Measurements from ENCODE around the gene LHB.

LHB gene

DNA sequence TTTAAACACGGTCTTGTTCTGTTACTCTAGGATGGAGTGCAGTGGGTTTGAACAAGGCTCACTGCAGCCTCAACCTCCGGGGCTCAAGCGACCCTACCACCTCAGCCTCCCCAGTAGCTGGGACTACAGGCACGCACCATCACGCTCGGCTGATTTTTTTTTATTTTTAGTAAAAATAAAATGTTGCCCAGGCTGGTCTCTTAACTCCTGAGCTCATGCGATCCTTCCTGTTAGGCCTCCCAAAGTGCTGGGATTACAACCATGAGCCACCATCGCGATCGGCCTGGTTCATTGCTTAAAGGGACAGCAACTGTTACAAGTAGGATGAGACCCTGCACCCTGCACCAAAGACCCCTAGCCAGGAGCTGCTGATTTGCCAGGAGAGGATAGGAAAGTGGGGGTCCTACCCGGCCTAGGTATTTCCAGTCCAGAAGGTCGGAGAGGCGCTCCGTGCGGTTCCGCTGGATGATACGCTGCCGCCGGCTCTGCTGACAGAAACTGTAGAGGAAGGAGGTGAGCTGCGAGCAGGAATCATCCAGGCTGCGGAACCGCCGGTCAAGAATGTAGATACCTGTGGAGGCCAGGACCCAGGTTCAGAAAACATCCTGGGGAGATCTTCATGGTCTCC lies 46.6 kb downstream of the LHB start:
- TF ChIP-seq, protein P1, sequence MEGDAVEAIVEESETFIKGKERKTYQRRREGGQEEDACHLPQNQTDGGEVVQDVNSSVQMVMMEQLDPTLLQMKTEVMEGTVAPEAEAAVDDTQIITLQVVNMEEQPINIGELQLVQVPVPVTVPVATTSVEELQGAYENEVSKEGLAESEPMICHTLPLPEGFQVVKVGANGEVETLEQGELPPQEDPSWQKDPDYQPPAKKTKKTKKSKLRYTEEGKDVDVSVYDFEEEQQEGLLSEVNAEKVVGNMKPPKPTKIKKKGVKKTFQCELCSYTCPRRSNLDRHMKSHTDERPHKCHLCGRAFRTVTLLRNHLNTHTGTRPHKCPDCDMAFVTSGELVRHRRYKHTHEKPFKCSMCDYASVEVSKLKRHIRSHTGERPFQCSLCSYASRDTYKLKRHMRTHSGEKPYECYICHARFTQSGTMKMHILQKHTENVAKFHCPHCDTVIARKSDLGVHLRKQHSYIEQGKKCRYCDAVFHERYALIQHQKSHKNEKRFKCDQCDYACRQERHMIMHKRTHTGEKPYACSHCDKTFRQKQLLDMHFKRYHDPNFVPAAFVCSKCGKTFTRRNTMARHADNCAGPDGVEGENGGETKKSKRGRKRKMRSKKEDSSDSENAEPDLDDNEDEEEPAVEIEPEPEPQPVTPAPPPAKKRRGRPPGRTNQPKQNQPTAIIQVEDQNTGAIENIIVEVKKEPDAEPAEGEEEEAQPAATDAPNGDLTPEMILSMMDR (IDR thresholded peaks at IDR 0.05), result no peak

DNA sequence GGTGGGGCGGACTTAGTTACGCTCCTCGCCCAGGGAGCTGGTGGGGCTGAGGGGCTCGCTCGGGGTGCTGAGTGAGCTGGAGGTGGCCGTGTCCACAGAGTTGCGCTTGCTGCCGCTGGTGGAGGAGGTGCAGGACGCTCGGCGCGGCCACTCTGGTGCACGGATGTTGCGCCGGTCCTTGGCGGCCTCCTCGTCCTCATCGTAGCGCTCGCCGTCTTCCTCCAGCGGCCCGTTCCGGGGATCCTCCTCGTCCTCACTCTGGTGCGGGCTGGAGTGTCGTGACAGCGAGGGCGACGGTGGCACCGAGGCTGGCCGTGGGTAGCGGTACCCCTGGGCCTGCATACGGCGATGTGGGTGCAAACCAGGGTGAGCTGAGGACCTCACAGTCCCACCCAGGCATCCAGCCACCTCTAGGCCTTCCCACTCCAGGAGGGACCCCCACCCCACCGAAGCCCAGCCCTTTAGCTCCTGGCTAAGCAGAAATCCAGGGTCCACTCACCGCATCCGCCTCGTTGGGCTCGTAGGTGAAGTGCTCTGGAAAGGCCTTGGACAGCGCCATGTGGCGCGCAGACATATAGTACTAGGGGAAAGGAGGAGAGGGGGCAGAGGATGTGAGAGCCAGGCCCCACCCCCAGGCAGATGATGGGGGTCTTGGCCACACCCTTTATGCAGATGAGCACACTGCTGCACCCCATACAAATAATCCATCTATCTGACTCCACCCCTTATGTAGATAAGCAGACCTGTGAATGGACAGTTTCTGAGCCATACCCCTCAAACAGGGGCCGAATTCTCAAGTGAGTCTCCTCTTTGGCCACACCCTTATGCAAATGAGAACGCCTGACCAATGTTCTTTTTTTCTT lies 47.4 kb downstream of the LHB start:
- TF ChIP-seq, protein P1 (IDR thresholded peaks at IDR 0.05), result no peak

DNA sequence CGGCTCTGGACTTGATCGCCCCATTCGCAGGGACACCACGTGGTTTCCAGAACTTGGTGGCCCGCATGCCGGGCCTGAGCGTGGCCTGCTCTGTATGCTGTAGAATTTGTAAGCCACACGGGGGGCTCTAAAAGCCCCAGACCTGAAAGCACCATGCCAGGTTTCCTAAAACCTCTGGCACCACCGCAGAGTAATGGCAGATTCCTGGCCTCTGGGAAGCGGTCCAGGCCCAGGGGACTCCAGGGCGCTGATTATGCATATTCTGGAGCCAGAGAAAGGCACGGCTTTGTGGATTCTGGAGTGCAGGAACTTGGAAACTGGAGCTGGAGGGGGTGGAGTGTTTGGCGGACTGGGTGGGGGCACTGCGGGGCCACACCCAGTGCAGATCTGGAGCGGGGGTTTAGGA lies 48.1 kb downstream of the LHB start:
- TF ChIP-seq, protein P1 (IDR thresholded peaks at IDR 0.05), result no peak

DNA sequence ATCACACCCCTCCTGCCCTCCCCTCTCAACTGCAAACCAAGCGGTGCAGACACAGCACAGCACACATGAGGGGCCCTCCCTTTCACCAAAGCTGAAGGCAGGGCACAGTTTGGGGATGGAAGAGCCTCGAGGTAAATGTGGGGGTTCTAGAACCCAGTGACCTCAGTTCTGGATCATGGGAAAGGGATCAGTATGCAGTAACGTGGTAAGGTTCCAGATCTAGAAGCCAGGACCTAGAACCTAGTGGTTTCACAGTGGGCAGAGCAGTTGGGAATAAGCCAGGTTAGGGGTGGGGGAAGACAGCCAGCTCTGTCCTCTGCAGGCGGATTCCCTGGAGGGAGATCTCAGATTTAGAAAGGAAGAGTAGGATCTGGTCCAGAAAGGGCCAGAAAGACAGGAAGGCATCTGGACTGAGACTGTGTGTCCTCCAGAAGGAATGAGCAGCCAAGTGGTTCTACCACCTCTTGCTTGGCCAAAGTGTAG lies 48.7 kb downstream of the LHB start:
- TF ChIP-seq, protein P1 (IDR thresholded peaks at IDR 0.05), result no peak

DNA sequence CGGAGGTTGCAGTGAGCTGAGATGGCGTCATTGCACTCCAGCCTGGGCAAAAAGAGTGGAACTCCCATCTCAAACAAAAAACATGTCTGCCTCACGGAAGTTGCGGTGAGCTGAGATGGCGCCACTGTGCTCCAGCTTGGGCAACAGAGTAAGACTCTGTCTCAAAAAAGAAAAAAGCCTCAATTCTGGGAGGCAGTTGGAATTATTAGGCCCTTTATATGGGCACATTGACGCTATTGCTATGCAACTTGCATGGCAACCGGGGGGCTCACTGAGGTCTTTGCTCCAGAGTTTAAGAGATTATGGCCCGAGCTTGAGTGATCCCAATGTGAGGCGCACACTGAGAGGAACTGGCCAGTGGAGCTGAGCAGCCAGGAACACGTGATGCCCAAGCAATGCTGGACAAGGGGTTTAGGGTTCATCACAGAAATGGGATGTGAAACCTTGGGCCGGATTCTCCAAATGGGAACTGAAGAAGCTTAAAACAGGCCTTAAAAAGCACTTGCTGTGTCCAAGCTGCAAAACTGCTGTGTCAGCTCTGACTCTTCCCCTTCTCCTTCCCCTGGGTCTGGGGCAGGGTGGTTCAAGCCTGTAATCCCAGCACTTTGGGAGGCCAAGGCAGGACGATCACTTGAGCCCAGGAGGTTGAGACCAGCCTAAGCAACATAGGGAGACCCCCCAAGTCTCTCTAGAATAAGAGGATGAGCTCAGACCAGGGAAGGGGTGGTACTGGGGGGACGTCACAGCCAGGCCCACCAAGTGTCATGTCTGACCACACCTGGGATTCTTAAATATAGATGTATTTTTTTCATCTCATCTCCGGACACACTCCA lies 49.3 kb downstream of the LHB start:
- TF ChIP-seq, protein P1 (IDR thresholded peaks at IDR 0.05), result no peak

DNA sequence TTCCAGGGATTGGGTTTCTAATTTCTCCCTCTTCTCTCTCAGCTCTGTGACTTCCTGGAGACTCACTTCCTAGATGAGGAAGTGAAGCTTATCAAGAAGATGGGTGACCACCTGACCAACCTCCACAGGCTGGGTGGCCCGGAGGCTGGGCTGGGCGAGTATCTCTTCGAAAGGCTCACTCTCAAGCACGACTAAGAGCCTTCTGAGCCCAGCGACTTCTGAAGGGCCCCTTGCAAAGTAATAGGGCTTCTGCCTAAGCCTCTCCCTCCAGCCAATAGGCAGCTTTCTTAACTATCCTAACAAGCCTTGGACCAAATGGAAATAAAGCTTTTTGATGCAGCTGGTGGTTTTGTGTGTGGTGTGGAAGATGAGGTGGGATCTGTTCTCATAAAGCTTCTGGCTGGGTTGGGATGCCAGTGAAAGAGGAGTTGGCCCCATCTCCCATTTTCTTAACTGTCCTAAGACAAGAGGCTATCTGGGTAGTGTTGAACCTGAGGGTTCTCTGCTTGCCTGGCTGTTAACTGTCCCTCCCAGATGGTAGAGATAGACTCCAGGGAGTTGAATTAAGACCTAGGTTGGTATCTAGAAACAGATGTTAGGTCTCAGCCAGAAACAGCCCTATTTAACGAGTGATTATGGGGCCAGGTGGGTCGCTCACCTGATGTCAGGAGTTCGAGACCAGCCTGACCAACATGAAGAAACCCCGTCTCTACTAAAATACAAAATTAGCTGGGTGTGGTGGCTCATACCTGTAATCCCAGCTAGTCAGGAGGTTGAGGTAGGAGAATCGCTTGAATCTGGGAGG lies 50.1 kb downstream of the LHB start:
- TF ChIP-seq, protein P1 (IDR thresholded peaks at IDR 0.05), result no peak

Measured in LNCAP (cell line).